PFSK-1 (cell line): Measurements from ENCODE around the gene RAB6B.

ENCODE experiments used
- FOXP2 ChIP-seq: optimal IDR thresholded peaks from 2 replicates; pipeline ENCODE3; 2011; ENCODE audit warnings: borderline replicate concordance, control low read depth, inconsistent platforms; ENCODE audit not compliant: insufficient read depth; ENCODE audit errors: extremely low read length, extremely low read depth
- POLR2AphosphoS5 ChIP-seq: IDR thresholded peaks from 2 replicates; pipeline ENCODE4 v1.6.1; 2012; ENCODE audit warnings: low read depth, mild to moderate bottlenecking, control low read depth, low read length, moderate library complexity
- SIN3A ChIP-seq: IDR thresholded peaks from 2 replicates; pipeline ENCODE4 v1.6.1; 2012; ENCODE audit warnings: mild to moderate bottlenecking, low read length, moderate library complexity, borderline replicate concordance; ENCODE audit not compliant: insufficient read depth
- TAF1 ChIP-seq: IDR thresholded peaks from 2 replicates; pipeline ENCODE4 v1.6.1; 2012; ENCODE audit warnings: low read length, control low read depth, borderline replicate concordance; ENCODE audit not compliant: insufficient read depth
- TF ChIP-seq, protein P1 (sequence below), 2 experiments: IDR thresholded peaks; 2 replicates each; pipeline versions ENCODE4 v1.6.1 to v1.8.0; 2011 to 2012; ENCODE audit warnings: low read depth in 2 of 2, low read length in 2 of 2, control low read depth in 1 of 2, inconsistent platforms in 1 of 2, mild to moderate bottlenecking in 1 of 2, moderate library complexity in 1 of 2; ENCODE audit not compliant: insufficient read depth in 1 of 2

The RAB6B gene

DNA sequence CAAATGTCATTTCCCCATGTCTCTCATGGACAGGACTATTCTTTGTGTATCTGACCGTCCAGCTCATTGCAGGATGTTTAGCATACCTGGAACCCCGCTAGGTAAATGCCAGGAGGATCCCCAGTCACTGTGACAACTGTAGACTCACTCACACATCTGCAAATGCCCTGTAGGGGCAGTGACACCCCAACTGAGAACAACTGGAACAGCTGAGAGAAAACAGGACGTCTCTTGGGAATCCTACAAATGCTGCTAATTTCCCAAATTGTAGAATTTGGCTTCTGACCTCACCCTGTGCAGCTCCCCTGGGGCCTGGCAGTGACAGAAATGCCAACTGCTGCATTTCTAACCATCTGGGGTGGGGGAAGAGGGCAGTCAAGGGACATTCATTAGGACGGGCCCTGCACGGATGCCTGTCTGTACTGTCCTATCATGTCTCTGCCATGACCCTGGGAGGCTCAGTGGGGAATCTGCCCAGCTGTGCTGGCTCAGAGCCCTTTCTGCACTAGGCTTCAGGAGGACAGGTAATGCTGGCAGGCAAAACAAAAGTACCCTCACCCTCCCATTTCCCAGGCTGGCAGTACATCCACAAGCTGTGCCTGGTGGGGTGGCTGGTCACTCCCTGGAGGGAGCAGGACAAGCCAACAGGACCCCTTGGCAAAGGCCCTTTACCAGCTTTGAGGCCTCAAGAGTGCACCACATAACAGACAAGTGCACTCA, 30.4 kb downstream of the RAB6B start:
- TF ChIP-seq TAF1: no peak
- TF ChIP-seq FOXP2: no peak
- TF ChIP-seq, protein P1, sequence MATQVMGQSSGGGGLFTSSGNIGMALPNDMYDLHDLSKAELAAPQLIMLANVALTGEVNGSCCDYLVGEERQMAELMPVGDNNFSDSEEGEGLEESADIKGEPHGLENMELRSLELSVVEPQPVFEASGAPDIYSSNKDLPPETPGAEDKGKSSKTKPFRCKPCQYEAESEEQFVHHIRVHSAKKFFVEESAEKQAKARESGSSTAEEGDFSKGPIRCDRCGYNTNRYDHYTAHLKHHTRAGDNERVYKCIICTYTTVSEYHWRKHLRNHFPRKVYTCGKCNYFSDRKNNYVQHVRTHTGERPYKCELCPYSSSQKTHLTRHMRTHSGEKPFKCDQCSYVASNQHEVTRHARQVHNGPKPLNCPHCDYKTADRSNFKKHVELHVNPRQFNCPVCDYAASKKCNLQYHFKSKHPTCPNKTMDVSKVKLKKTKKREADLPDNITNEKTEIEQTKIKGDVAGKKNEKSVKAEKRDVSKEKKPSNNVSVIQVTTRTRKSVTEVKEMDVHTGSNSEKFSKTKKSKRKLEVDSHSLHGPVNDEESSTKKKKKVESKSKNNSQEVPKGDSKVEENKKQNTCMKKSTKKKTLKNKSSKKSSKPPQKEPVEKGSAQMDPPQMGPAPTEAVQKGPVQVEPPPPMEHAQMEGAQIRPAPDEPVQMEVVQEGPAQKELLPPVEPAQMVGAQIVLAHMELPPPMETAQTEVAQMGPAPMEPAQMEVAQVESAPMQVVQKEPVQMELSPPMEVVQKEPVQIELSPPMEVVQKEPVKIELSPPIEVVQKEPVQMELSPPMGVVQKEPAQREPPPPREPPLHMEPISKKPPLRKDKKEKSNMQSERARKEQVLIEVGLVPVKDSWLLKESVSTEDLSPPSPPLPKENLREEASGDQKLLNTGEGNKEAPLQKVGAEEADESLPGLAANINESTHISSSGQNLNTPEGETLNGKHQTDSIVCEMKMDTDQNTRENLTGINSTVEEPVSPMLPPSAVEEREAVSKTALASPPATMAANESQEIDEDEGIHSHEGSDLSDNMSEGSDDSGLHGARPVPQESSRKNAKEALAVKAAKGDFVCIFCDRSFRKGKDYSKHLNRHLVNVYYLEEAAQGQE (IDR thresholded peaks at IDR 0.05; ENCODE audit: insufficient read depth in 1 of 2, low read depth in 2 of 2, low read length in 2 of 2): no peak
- no peak for TF ChIP-seq SIN3A
- no peak for TF ChIP-seq POLR2AphosphoS5

GRCh38 chr3:133864616-133865015, 31.1 kb downstream of the RAB6B start:
- TF ChIP-seq POLR2AphosphoS5: no peak
- no peak for TF ChIP-seq SIN3A
- TF ChIP-seq FOXP2: no peak

- TF ChIP-seq FOXP2 (no peak), TAF1 (no peak), SIN3A (no peak), POLR2AphosphoS5 (no peak)
- TF ChIP-seq, protein P1 (IDR thresholded peaks at IDR 0.05; ENCODE audit: insufficient read depth in 1 of 2, low read depth in 2 of 2, low read length in 2 of 2): no peak
Measured at GRCh38 chr3:133863911-133864310, 31.8 kb downstream of the RAB6B start.

DNA sequence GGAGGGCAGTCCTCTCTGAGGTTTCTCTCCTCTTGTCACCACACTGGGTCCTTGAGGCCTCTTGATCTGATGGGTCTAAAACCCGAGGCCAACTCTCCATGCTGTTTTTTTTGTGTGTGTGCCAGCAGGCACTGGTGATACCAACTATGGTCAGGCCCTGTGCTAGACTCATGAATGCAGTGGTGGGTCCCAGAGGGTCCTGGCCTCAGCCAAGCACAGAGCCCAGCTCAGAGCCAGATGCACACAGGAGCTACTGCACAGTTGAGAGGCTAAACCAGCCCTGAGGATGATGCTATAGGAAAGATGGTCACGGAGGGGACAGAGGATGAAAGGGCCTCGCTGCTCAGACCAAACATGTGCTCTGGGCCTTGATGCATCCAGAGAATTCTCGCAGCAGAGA, 33.5 kb downstream of the RAB6B start:
- TF ChIP-seq FOXP2 (no peak), POLR2AphosphoS5 (no peak), SIN3A (no peak), TAF1 (no peak)
- TF ChIP-seq, protein P1 (IDR thresholded peaks at IDR 0.05; ENCODE audit: insufficient read depth in 1 of 2, low read depth in 2 of 2, low read length in 2 of 2): no peak

DNA sequence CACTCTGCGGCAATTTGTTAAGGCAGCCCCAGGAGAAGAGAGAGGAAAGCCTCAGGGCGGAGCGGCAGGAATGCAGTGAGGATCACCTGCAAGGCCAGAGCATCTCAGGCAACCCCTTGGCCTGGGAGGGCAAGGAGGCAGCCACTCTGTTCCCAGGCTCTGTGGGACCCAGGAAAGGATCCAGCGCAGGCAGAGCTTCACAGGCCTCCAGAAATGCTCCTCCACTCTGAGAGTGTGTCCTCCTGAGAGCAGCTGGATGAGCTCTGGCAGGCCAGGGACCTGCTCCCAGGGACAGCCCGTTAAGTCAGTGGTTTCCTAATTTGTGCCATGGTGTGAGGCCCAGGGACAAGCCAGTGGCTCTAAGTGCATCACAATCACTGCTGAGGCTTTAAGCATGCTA, 35.2 kb downstream of the RAB6B start:
- TF ChIP-seq POLR2AphosphoS5 (no peak), SIN3A (no peak), FOXP2 (no peak), TAF1 (no peak)
- TF ChIP-seq, protein P1 (IDR thresholded peaks at IDR 0.05; ENCODE audit: insufficient read depth in 1 of 2, low read depth in 2 of 2, low read length in 2 of 2): no peak
